Upper lobe of left lung (tissue), 4 donors: ENCODE measurements around the gene SCRN2.

Experiments used
- EP300 ChIP-seq, 4 donors: sonication (generic); formaldehyde crosslinking; IDR thresholded peaks; one replicate each; pipeline ENCODE4 v1.5.1; 2017; ENCODE audit warnings: antibody characterized with exemption in 4 of 4, control low read depth in 2 of 4
- TF ChIP-seq, protein P1 (sequence below), 6 experiments: fragments of 450-650 bp in 4 of 6; fragments of 200-600 bp in 2 of 6; sonication (generic) in 2 of 6; IDR thresholded peaks; one replicate each; pipeline ENCODE4 v1.5.1; 2016 to 2019; ENCODE audit warnings: antibody characterized with exemption in 6 of 6

- TF ChIP-seq, protein P1, sequence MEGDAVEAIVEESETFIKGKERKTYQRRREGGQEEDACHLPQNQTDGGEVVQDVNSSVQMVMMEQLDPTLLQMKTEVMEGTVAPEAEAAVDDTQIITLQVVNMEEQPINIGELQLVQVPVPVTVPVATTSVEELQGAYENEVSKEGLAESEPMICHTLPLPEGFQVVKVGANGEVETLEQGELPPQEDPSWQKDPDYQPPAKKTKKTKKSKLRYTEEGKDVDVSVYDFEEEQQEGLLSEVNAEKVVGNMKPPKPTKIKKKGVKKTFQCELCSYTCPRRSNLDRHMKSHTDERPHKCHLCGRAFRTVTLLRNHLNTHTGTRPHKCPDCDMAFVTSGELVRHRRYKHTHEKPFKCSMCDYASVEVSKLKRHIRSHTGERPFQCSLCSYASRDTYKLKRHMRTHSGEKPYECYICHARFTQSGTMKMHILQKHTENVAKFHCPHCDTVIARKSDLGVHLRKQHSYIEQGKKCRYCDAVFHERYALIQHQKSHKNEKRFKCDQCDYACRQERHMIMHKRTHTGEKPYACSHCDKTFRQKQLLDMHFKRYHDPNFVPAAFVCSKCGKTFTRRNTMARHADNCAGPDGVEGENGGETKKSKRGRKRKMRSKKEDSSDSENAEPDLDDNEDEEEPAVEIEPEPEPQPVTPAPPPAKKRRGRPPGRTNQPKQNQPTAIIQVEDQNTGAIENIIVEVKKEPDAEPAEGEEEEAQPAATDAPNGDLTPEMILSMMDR (IDR thresholded peaks at IDR 0.05): no peak
- no peak for TF ChIP-seq EP300 (IDR thresholded peaks at IDR 0.05)
These were observed 28.0 kb downstream of the SCRN2 start for GRCh38 chr17:47813077-47813476.
